OCI-LY7 (cell line): Measurements from ENCODE around the gene PDE10A. TPM values are rescaled to one million over a fixed set of nuclear protein-coding genes. Genes with fewer than 3 reads are reported as not detected.

Experiments
- BruUV-seq: library from RNA; stranded (reverse); fragments of 400-500 nt; replicated peaks from 2 replicates; lab custom pipeline; 2021; lab: Mats Ljungman, UMichigan
- CTCF ChIA-PET: fragments of 300-600 bp; sonication (Branson Sonifier 250); formaldehyde crosslinking; loops from one replicate; lab custom pipeline; 2022; ENCODE audit warnings: antibody characterized with exemption; ENCODE audit not compliant: unreplicated experiment; lab: Charles Lee
- POLR2A ChIA-PET: fragments of 300-600 bp; sonication (Branson Sonifier 250); formaldehyde crosslinking; loops from one replicate; lab custom pipeline; 2022; ENCODE audit warnings: antibody characterized with exemption; lab: Charles Lee
- DNase-seq: peaks from one replicate; pipeline ENCODE4 v3.0.0-alpha.2; 2015; ENCODE audit warnings: low spot score
- H2AFZ ChIP-seq: fragments of 200-600 bp; sonication (generic), shearing (Covaris generic); 2 replicates; pipeline ENCODE4 v1.6.1; 2014; ENCODE audit warnings: mild to moderate bottlenecking, antibody characterized with exemption, low read length, moderate library complexity
- H3K27ac ChIP-seq: fragments of 200-600 bp; sonication (generic); 2 replicates; pipeline ENCODE4 v1.5.1; 2014; ENCODE audit warnings: mixed run types, low read depth, mild to moderate bottlenecking, moderate library complexity, low read length, inconsistent platforms; ENCODE audit not compliant: poor library complexity, severe bottlenecking
- H3K36me3 ChIP-seq: fragments of 200-600 bp; sonication (generic); 2 replicates; pipeline ENCODE4 v1.6.1; 2014; ENCODE audit warnings: mild to moderate bottlenecking, antibody characterized with exemption, low read length, moderate library complexity, mixed read lengths; ENCODE audit not compliant: insufficient read depth
- H3K4me1 ChIP-seq: fragments of 200-600 bp; sonication (generic); 2 replicates; pipeline ENCODE4 v1.5.1; 2014; ENCODE audit warnings: mild to moderate bottlenecking, low read length; ENCODE audit not compliant: insufficient read depth, poor library complexity, severe bottlenecking
- H3K4me2 ChIP-seq: fragments of 200-600 bp; sonication (generic); 2 replicates; pipeline ENCODE4 v1.6.1; 2014; ENCODE audit warnings: mild to moderate bottlenecking, low read length
- H3K4me3 ChIP-seq: fragments of 200-600 bp; sonication (generic); 2 replicates; pipeline ENCODE4 v1.5.1; 2014; ENCODE audit warnings: mild to moderate bottlenecking, low read depth, low read length; ENCODE audit not compliant: poor library complexity, severe bottlenecking
- H3K79me2 ChIP-seq: fragments of 200-600 bp; sonication (generic); 2 replicates; pipeline ENCODE4 v1.6.1; 2016; ENCODE audit warnings: low read depth, mild to moderate bottlenecking, low read length, moderate library complexity, mixed read lengths; ENCODE audit not compliant: insufficient read depth
- H3K9me2 ChIP-seq: fragments of 200-600 bp; sonication (generic); 2 replicates; pipeline ENCODE4 v1.6.1; 2016; ENCODE audit warnings: mild to moderate bottlenecking, low read length, mixed read lengths; ENCODE audit not compliant: insufficient read depth
- H3K9me3 ChIP-seq: fragments of 200-600 bp; sonication (generic); 2 replicates; pipeline ENCODE4 v1.6.1; 2014; ENCODE audit warnings: mild to moderate bottlenecking, mixed run types, low read length, mixed read lengths
- H4K20me1 ChIP-seq: fragments of 200-600 bp; sonication (generic); 2 replicates; pipeline ENCODE4 v1.6.1; 2014; ENCODE audit warnings: mild to moderate bottlenecking, antibody characterized with exemption, low read length, moderate library complexity, mixed read lengths; ENCODE audit not compliant: insufficient read depth
- EZH2phosphoT487 ChIP-seq: fragments of 200-600 bp; sonication (generic); IDR thresholded peaks from 2 replicates; pipeline ENCODE4 v1.6.1; 2018; ENCODE audit warnings: low read depth, borderline replicate concordance, mild to moderate bottlenecking, mixed run types, antibody characterized with exemption, low read length, moderate library complexity, mixed read lengths
- intact Hi-C: fragments of 100-400 bp; cut with micrococcal nuclease; formaldehyde crosslinking; loops from one replicate; pipeline ENCODE4 v1.10.0; 2022; ENCODE audit not compliant: unreplicated experiment
- total RNA-seq, 2 experiments: library from RNA; depleted of rRNA in 1 of 2; stranded (reverse); fragments of >200 nt in 1 of 2; shearing (Covaris generic) in 1 of 2; gene quantifications; 2 replicates each; pipeline ENCODE4 v1.2.3, GENCODE V29; 2014 to 2022
- TF ChIP-seq, protein P1 (sequence below): fragments of 200-600 bp; sonication (generic); conservative IDR thresholded peaks from 2 replicates; pipeline ENCODE4 v1.5.1; 2014; ENCODE audit warnings: mild to moderate bottlenecking, antibody characterized with exemption, low read length, moderate library complexity, mixed read lengths

Gene PDE10A
- total RNA-seq, 2 experiments from 2014 or later: not detected

DNA sequence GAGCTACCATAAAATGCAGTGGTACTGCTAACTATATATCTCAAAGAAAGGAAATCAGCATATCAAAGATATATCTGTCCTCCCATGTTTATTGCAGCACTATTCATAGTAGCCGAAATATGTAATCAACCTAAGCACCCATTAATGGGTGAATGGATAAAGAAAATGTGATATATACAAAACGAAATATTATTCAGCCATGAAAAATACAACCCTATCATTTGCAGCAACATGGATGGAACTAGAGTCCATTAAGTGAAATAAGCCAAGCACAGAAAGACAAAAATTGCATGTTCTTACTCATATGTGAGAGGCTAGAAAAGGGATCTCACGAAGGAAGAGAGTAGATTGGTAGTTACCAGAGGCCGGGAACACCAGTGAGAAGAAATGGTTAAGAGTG lies 126.1 kb downstream of the PDE10A start:
- TF ChIP-seq, protein P1, sequence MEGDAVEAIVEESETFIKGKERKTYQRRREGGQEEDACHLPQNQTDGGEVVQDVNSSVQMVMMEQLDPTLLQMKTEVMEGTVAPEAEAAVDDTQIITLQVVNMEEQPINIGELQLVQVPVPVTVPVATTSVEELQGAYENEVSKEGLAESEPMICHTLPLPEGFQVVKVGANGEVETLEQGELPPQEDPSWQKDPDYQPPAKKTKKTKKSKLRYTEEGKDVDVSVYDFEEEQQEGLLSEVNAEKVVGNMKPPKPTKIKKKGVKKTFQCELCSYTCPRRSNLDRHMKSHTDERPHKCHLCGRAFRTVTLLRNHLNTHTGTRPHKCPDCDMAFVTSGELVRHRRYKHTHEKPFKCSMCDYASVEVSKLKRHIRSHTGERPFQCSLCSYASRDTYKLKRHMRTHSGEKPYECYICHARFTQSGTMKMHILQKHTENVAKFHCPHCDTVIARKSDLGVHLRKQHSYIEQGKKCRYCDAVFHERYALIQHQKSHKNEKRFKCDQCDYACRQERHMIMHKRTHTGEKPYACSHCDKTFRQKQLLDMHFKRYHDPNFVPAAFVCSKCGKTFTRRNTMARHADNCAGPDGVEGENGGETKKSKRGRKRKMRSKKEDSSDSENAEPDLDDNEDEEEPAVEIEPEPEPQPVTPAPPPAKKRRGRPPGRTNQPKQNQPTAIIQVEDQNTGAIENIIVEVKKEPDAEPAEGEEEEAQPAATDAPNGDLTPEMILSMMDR: no peak
- TF ChIP-seq EZH2phosphoT487: no peak
- Histone ChIP-seq H3K4me1 (no peaks in the 10 kb centered on the region), H3K27ac (no peak overlapping the region), H4K20me1 (no peaks in the 10 kb centered on the region), H3K4me2 (no peak overlapping the region), H3K9me2 (no peaks in the 10 kb centered on the region), H3K4me3 (no peak overlapping the region), H3K36me3 (no peaks in the 10 kb centered on the region), H3K9me3 (no peaks in the 10 kb centered on the region), H2AFZ (no peak overlapping the region), H3K79me2 (no peaks in the 10 kb centered on the region)
- intact Hi-C loops: no loop called here
- ChIA-PET POLR2A (no interaction called here), CTCF (no interaction called here)
- no TSS peak for BruUV-seq
- no peak for DNase-seq

- Histone ChIP-seq H2AFZ (no peak overlapping the region), H3K9me2 (no peaks in the 10 kb centered on the region), H3K36me3 (no peaks in the 10 kb centered on the region), H3K4me2 (no peak overlapping the region), H3K4me1 (no peaks in the 10 kb centered on the region), H4K20me1 (no peaks in the 10 kb centered on the region), H3K9me3 (no peaks in the 10 kb centered on the region), H3K27ac (no peak overlapping the region), H3K4me3 (no peak overlapping the region), H3K79me2 (no peaks in the 10 kb centered on the region)
- TF ChIP-seq, protein P1: no peak
- TF ChIP-seq EZH2phosphoT487: no peak
- intact Hi-C loops: no loop called here
- ChIA-PET CTCF (no interaction called here), POLR2A (no interaction called here)
- no peak for DNase-seq
- no TSS peak for BruUV-seq
These were observed 143.7 kb downstream of the PDE10A start for GRCh38 chr6:165519316-165519715.

DNA sequence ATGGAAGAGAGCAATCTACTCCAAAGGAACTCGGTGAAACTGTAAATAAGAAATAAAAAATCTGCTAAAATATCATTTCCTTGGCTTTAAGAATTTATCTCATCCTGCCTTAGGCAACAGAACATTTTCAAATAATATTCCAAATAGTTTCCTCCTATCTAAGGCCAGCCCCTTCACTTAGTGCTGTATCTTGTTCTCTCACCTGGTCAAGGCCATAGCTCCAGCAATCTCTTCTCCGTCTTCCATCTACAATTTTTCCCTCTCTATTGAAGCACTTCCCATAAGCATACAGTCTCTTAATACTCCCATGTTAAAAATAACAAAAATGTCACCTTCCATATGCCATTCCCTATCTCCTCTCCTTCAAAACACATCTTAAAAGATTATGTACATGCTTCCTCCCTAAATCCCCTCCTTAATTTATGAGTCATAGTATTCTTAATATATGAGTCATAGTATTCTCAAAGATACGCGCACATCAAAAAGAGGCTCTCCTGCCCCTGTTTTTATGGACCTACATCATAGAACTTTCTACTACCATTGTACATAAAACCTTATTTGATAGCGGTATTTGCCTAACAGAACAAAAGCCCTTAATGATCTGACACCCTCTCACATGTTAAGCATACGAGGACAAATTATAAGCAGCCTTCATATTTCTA lies 146.9 kb downstream of the PDE10A start:
- H3K36me3 ChIP-seq: no peaks in the 10 kb centered on the region
- no peak for TF ChIP-seq EZH2phosphoT487
- TF ChIP-seq, protein P1: no peak
- H3K4me2 ChIP-seq: no peak overlapping the region
- H3K4me1 ChIP-seq: no peaks in the 10 kb centered on the region
- no peak for DNase-seq
- intact Hi-C loops: no loop called here
- no peaks in the 10 kb centered on the region for H3K79me2 ChIP-seq
- no peak overlapping the region for H3K27ac ChIP-seq
- H2AFZ ChIP-seq: no peak overlapping the region
- no peaks in the 10 kb centered on the region for H3K9me2 ChIP-seq
- H3K4me3 ChIP-seq: no peak overlapping the region
- no peaks in the 10 kb centered on the region for H4K20me1 ChIP-seq
- no peaks in the 10 kb centered on the region for H3K9me3 ChIP-seq
- POLR2A ChIA-PET: interaction anchor here (0.7 kb wide), 1 partner anchor 1474 kb away, joined by 4 read pairs; no protein-coding TSS in a partner anchor
- BruUV-seq: no TSS peak
- CTCF ChIA-PET: no interaction called here
